Measurements from ENCODE around the gene FAM177B. TPM values are rescaled to one million over a fixed set of nuclear protein-coding genes. Genes with fewer than 3 reads are reported as not detected.
A peak's percentile ranks its signal among the peaks of the same experiment; 100 is the strongest.

The FAM177B gene
- total RNA-seq, 4 donors from 2014 or later, result 4.0 to 13.9 TPM; not detected in 2

DNA sequence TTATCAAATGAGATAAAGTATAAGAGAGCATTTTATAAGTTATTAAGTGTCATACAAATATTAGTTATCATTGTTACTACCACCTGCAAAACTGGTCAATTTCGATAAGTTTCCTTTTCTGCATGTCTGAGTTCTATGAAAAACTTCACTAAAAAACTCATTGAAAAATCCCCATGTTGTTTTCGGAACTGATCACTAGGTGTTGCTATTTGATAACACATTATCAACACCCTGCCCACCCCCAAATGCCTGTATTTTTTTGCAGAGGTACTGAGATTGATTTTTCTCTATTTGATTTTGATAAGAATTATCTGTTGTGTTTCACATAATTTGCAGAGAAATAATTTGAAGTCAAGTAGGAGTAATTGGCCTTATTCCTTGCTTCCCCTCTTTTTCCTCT, 55.7 kb downstream of the FAM177B start:
- Histone ChIP-seq H3K27ac (no peak overlapping the region), H3K9me3 (no peaks in the 10 kb centered on the region), H3K4me1 (no peaks in the 10 kb centered on the region), H3K36me3 (no peaks in the 10 kb centered on the region), H3K4me3 (no peak overlapping the region), H3K27me3 (no peaks in the 10 kb centered on the region)
- whole genome bisulfite sequencing, 2 donors (ENCODE audit: low coverage in 1 of 2), result 11 to 13% methylated on average over 1 to 2 of the region's 2 CpGs
- in situ Hi-C loops (cut with MboI; ENCODE audit: low pct_ligation_motif_present in 1 of 4, low pct_unique_long_range_greater_than_20kb in 1 of 4, low sequenced_read_pairs in 3 of 4), result loop anchor here (10.0 kb wide), 2 partner anchors 292 to 302 kb away; no protein-coding TSS in a partner anchor
- DNase-seq, result no peak
- TF ChIP-seq CTCF (IDR thresholded peaks at IDR 0.05) (peak; percentile 45 to 56 (median 52)), EP300 (IDR thresholded peaks at IDR 0.05; ENCODE audit: low read depth) (no peak)
- intact Hi-C loops (cut with DNase I; ENCODE audit: low total_unique reads), result loop anchor here (10.0 kb wide), 1 partner anchor 332 kb away; no protein-coding TSS in a partner anchor

DNA sequence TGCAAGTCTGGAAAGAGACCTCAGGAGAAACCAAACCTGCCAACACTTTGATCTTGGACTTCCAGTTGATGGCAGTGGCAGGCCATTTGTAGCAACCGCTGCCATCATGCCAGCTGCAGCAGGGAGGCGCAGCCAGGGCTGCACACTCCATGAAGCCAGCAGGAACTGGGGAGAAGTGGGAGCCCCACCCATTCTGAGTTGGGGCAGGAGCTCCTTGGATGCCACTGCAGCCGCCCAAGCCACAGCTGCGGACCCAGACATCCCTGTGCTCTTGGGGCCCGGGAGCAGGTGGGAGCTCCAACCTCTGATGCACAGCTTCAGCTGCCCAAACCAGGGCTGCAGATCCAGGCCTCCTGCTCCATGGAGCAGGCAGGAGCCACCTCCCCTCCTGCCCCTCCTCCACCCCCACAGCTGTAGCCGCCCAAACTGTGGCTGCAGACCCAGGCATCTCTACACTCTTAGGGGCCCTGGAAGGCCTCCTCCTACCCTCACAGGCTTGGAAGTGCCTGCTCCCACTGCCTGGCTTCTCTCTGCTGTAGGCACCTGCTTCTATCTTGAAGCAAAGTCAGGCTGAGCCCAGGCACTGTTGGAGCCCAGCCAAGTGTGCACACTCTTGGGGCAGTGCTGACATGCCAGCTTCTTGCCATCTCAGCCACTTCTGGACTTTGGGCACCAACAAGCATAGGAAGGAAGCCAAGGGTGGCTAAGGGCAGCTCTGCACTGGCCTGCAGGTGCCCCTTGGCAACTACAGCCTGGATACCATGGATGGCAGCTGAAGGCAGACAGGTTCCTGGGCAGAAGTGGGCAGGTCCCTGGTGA, 57.9 kb downstream of the FAM177B start:
- no peaks in the 10 kb centered on the region for H3K27me3 ChIP-seq
- 76% methylated on average over 6 of the region's 6 CpGs; no CpG with 5 or more reads in 1 of the 2 donors for WGBS, 2 donors (ENCODE audit: low coverage in 1 of 2)
- H3K4me1 ChIP-seq, result no peaks in the 10 kb centered on the region
- TF ChIP-seq POLR2AphosphoS5 (IDR thresholded peaks at IDR 0.05), result no peak
- TF ChIP-seq CTCF (IDR thresholded peaks at IDR 0.05), result peak in 2 of 5 experiments; percentile 4 to 16
- intact Hi-C loops (cut with DNase I; ENCODE audit: low total_unique reads) (loop anchor here (1.0 to 10.0 kb wide), 2 partner anchors 60 to 330 kb away; no protein-coding TSS in a partner anchor), in situ Hi-C loops (cut with MboI; ENCODE audit: low pct_ligation_motif_present in 1 of 4, low pct_unique_long_range_greater_than_20kb in 1 of 4, low sequenced_read_pairs in 3 of 4) (loop anchor here (10.0 kb wide), 2 partner anchors 290 to 300 kb away; no protein-coding TSS in a partner anchor)
- H3K4me3 ChIP-seq, result no peak overlapping the region
- H3K9me3 ChIP-seq, result no peaks in the 10 kb centered on the region
- no peak overlapping the region for H3K27ac ChIP-seq
- no peak for DNase-seq
- no peaks in the 10 kb centered on the region for H3K36me3 ChIP-seq

DNA sequence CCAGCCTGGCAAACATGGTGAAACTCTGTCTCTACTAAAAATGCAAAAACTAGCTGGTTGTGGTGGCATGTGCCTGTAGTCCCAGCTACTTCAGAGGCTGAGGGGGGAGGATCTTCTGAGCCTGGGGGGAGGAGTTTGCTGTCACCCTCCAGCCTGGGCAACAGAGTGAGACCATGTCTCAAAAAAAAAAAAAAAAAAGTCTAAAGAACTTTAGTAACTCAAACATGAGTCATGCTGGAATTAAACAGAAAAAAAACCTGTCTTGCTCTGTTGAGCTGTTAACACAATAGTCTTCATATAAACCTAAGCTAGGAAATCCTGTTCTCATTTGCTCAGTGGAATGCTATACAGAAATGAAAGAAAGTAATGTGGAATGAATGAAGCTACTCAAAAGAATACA, 61.1 kb downstream of the FAM177B start:
- no peak overlapping the region for H3K27ac ChIP-seq
- in situ Hi-C loops (cut with MboI; ENCODE audit: low pct_ligation_motif_present in 1 of 4, low pct_unique_long_range_greater_than_20kb in 1 of 4, low sequenced_read_pairs in 3 of 4), result loop anchor here (10.0 kb wide), 2 partner anchors 287 to 297 kb away; no protein-coding TSS in a partner anchor
- no peaks in the 10 kb centered on the region for H3K4me1 ChIP-seq
- no peaks in the 10 kb centered on the region for H3K27me3 ChIP-seq
- H3K36me3 ChIP-seq, result no peaks in the 10 kb centered on the region
- TF ChIP-seq EP300 (IDR thresholded peaks at IDR 0.05; ENCODE audit: low read depth) (no peak), POLR2A (IDR thresholded peaks at IDR 0.05) (no peak), POLR2AphosphoS5 (IDR thresholded peaks at IDR 0.05) (no peak), CTCF (IDR thresholded peaks at IDR 0.05) (no peak)
- DNase-seq, result no peak
- no peaks in the 10 kb centered on the region for H3K9me3 ChIP-seq
- no peak overlapping the region for H3K4me3 ChIP-seq
- intact Hi-C loops (cut with DNase I; ENCODE audit: low total_unique reads), result loop anchor here (10.0 kb wide), 1 partner anchor 327 kb away; no protein-coding TSS in a partner anchor

GRCh38 chr1:222798975-222799374, 62.0 kb downstream of the FAM177B start:
- intact Hi-C loops (cut with DNase I; ENCODE audit: low total_unique reads) (loop anchor here (10.0 kb wide), 1 partner anchor 326 kb away; no protein-coding TSS in a partner anchor), in situ Hi-C loops (cut with MboI; ENCODE audit: low pct_ligation_motif_present in 1 of 4, low pct_unique_long_range_greater_than_20kb in 1 of 4, low sequenced_read_pairs in 3 of 4) (loop anchor here (10.0 kb wide), 2 partner anchors 286 to 296 kb away; no protein-coding TSS in a partner anchor)
- no peak for DNase-seq
- no peak overlapping the region for H3K27ac ChIP-seq
- H3K4me3 ChIP-seq, result no peak overlapping the region
- H3K4me1 ChIP-seq, result no peaks in the 10 kb centered on the region
- no peak for TF ChIP-seq CTCF (IDR thresholded peaks at IDR 0.05)
- H3K27me3 ChIP-seq, result no peaks in the 10 kb centered on the region
- WGBS, 2 donors (ENCODE audit: low coverage in 1 of 2), result 20 to 55% methylated on average over 2 to 4 of the region's 4 CpGs
- H3K36me3 ChIP-seq, result no peaks in the 10 kb centered on the region
- H3K9me3 ChIP-seq, result no peaks in the 10 kb centered on the region

Other genes starting within 250 kb of the FAM177B start
- gene HHIPL2, start 189.1 kb upstream of the FAM177B start, total RNA-seq, result under 1 TPM in 2 of 4 donors, not detected in 2; 0.32 to 0.41 TPM
- 10 to 100 TPM in 1 of 4 donors, 1 to 10 TPM in 3; 2.2 to 10.1 (median 4.1) TPM for gene TAF1A, start 147.3 kb upstream of the FAM177B start, total RNA-seq
- gene MIA3, start 119.1 kb upstream of the FAM177B start, total RNA-seq, result 100 to 1,000 TPM in 1 of 4 donors, 10 to 100 TPM in 3; 39.2 to 185 (median 49.1) TPM
- gene AIDA, start 24.7 kb upstream of the FAM177B start, total RNA-seq, result 10 to 100 TPM; 25.8 to 41.4 (median 36.4) TPM
- 10 to 100 TPM; 20.9 to 53.7 (median 43.3) TPM for gene BROX, start 24.6 kb upstream of the FAM177B start, total RNA-seq
- 1 to 10 TPM; 2.2 to 7.2 (median 5.6) TPM for gene DISP1, start 77.8 kb downstream of the FAM177B start, total RNA-seq